HCEC 1CT (cell line): ENCODE results near the gene BTBD3.
A peak's percentile ranks its signal among the peaks of the same experiment; 100 is the strongest.

Experiments
- DNase-seq: peaks from one replicate; pipeline ENCODE4 v3.0.0-alpha.2; 2017

Gene BTBD3

GRCh38 chr20:11917663-11918062 is at the start of gene BTBD3:
Gene BTBD3 (plus strand): TSS chr20:11917893. CDS start chr20:11918276, 383 bp downstream.
- peak; percentile 45 for DNase-seq

GRCh38 chr20:11869641-11870040 is 48.1 kb upstream of the BTBD3 start:
- no peak for DNase-seq

GRCh38 chr20:11870411-11870810 is 47.3 kb upstream of the BTBD3 start:
- DNase-seq, result no peak

- DNase-seq, result no peak
Observed at GRCh38 chr20:11876555-11876954, 41.1 kb upstream of the BTBD3 start.

GRCh38 chr20:11880680-11881079 is 37.0 kb upstream of the BTBD3 start:
- DNase-seq, result no peak

GRCh38 chr20:11881449-11881848 is 36.2 kb upstream of the BTBD3 start:
- DNase-seq, result no peak

- peak; percentile 5 for DNase-seq
Observed at GRCh38 chr20:11882651-11883050, 35.0 kb upstream of the BTBD3 start.

GRCh38 chr20:11888648-11889047 is 29.0 kb upstream of the BTBD3 start:
- DNase-seq, result no peak

- peak; percentile 84 for DNase-seq
Observed at GRCh38 chr20:11890331-11891076, 27.2 kb upstream of the BTBD3 start.

- DNase-seq, result peak; percentile 29
Observed at GRCh38 chr20:11891077-11891775, 26.5 kb upstream of the BTBD3 start.

- DNase-seq, result peak; percentile 64
Observed at GRCh38 chr20:11891776-11892545, 25.7 kb upstream of the BTBD3 start.

GRCh38 chr20:11894062-11894461 is 23.6 kb upstream of the BTBD3 start:
- no peak for DNase-seq

GRCh38 chr20:11895861-11896387 is 21.8 kb upstream of the BTBD3 start:
- DNase-seq, result peak; percentile 24

- DNase-seq, result peak; percentile 90
Observed at GRCh38 chr20:11901127-11901526, 16.6 kb upstream of the BTBD3 start.

- DNase-seq, result peak; percentile 71
Observed at GRCh38 chr20:11902285-11902697, 15.4 kb upstream of the BTBD3 start.

GRCh38 chr20:11905460-11906179 is 12.1 kb upstream of the BTBD3 start:
- DNase-seq, result no peak

- no peak for DNase-seq
Observed at GRCh38 chr20:11906626-11907480, 10.8 kb upstream of the BTBD3 start.

GRCh38 chr20:11907621-11908020 is 10.1 kb upstream of the BTBD3 start:
- peak; percentile 36 for DNase-seq

GRCh38 chr20:11912013-11912658 is 5.6 kb upstream of the BTBD3 start:
- DNase-seq, result peak; percentile 50

GRCh38 chr20:11912659-11913415 is 4.9 kb upstream of the BTBD3 start:
- no peak for DNase-seq
